ENCODE measurements around the gene DAPP1.

DNA sequence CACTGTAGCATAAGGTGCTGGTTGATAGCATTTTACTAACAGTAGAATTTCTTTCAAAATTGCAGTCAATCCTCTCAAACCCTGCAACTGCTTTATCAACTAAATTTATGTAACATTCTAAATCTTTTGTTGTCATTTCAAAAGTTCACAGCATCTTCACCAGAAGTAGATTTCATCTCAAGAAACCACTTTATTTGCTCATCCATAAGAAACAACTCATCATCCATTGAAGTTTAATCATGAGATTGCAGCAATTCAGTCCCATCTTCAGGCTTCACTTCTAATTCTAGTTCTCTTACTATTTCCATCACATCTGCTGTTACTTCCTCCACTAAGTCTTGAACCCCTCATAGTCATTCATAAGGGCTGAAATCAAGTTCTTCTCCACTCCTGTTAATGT, 55.9 kb downstream of the DAPP1 start:
- TF ChIP-seq POLR2A (IDR thresholded peaks at IDR 0.05; ENCODE audit: low read depth, low read length) = no peak
- no peak for TF ChIP-seq POLR2AphosphoS5 (IDR thresholded peaks at IDR 0.05; ENCODE audit: low read depth, low read length)
